Activated CD4-positive, alpha-beta T cell treated with anti-CD3 and anti-CD28 coated beads, Interleukin-2, Interleukin-6, amounts not matched to agents 100 ng/mL and 50 ng/mL, durations not matched to agents 16 hours and 8 hours (primary cell): ENCODE data around the gene HORMAD2.

ENCODE experiments used
- DNase-seq: peaks from one replicate; pipeline ENCODE4 v3.0.0-alpha.2; 2020

Gene HORMAD2

GRCh38 chr22:30079952-30080533 is at the start of gene HORMAD2:
Gene HORMAD2, plus strand, starts transcription at chr22:30080464. Its CDS starts 13,489 bp downstream, at chr22:30093953.
- no peak for DNase-seq

- DNase-seq, result no peak
Observed at GRCh38 chr22:30031328-30031727, 48.9 kb upstream of the HORMAD2 start.

GRCh38 chr22:30031764-30032455 is 48.4 kb upstream of the HORMAD2 start:
- no peak for DNase-seq

GRCh38 chr22:30033137-30033536 is 47.1 kb upstream of the HORMAD2 start:
- no peak for DNase-seq

GRCh38 chr22:30033901-30034300 is 46.4 kb upstream of the HORMAD2 start:
- no peak for DNase-seq

- no peak for DNase-seq
Observed at GRCh38 chr22:30036656-30037055, 43.6 kb upstream of the HORMAD2 start.

- DNase-seq, result no peak
Observed at GRCh38 chr22:30038219-30038618, 42.0 kb upstream of the HORMAD2 start.

- DNase-seq, result no peak
Observed at GRCh38 chr22:30040499-30041260, 39.6 kb upstream of the HORMAD2 start.

GRCh38 chr22:30041475-30041874 is 38.8 kb upstream of the HORMAD2 start:
- DNase-seq, result no peak

GRCh38 chr22:30041881-30042280 is 38.4 kb upstream of the HORMAD2 start:
- no peak for DNase-seq

GRCh38 chr22:30043161-30043560 is 37.1 kb upstream of the HORMAD2 start:
- DNase-seq, result no peak

GRCh38 chr22:30044369-30044768 is 35.9 kb upstream of the HORMAD2 start:
- no peak for DNase-seq

- no peak for DNase-seq
Observed at GRCh38 chr22:30044881-30045493, 35.3 kb upstream of the HORMAD2 start.

GRCh38 chr22:30045494-30045887 is 34.8 kb upstream of the HORMAD2 start:
- no peak for DNase-seq

GRCh38 chr22:30045901-30046715 is 34.2 kb upstream of the HORMAD2 start:
- DNase-seq, result no peak

GRCh38 chr22:30046716-30047363 is 33.4 kb upstream of the HORMAD2 start:
- DNase-seq, result no peak

GRCh38 chr22:30047364-30047738 is 32.9 kb upstream of the HORMAD2 start:
- peak; percentile 23 for DNase-seq

- DNase-seq, result no peak
Observed at GRCh38 chr22:30048681-30049080, 31.6 kb upstream of the HORMAD2 start.

GRCh38 chr22:30054067-30054763 is 26.0 kb upstream of the HORMAD2 start:
- no peak for DNase-seq

- DNase-seq, result no peak
Observed at GRCh38 chr22:30054764-30055069, 25.5 kb upstream of the HORMAD2 start.

- DNase-seq, result no peak
Observed at GRCh38 chr22:30056015-30056414, 24.2 kb upstream of the HORMAD2 start.

- no peak for DNase-seq
Observed at GRCh38 chr22:30057375-30057774, 22.9 kb upstream of the HORMAD2 start.
